Neural crest cell (in vitro differentiated cells): ENCODE results near the gene FBXO9. TPM values are rescaled to one million over a fixed set of nuclear protein-coding genes. Genes with fewer than 3 reads are reported as not detected.
"Not testable (repeated sequence)": the region's sequence is repeated elsewhere in the genome, so short reads cannot be mapped to it uniquely, and the experiment has no call there.

Experiments used
- DNase-seq: peaks from one replicate; pipeline ENCODE4 v3.0.0; 2021; ENCODE audit warnings: low read depth, mixed read lengths, low spot score
- H3K27ac Mint-ChIP-seq: one replicate; pipeline ENCODE4 v1.8.0; 2021; ENCODE audit warnings: mild to moderate bottlenecking, mixed read lengths; ENCODE audit not compliant: unreplicated experiment
- H3K27me3 Mint-ChIP-seq: 2 replicates; pipeline ENCODE4 v1.8.0; 2021; ENCODE audit warnings: low read depth, mild to moderate bottlenecking, mixed read lengths
- H3K36me3 Mint-ChIP-seq: 2 replicates; pipeline ENCODE4 v1.8.0; 2021; ENCODE audit warnings: low read depth, mild to moderate bottlenecking, mixed read lengths
- H3K4me1 Mint-ChIP-seq: 2 replicates; pipeline ENCODE4 v1.8.0; 2021; ENCODE audit warnings: mixed read lengths
- H3K4me3 Mint-ChIP-seq: one replicate; pipeline ENCODE4 v1.8.0; 2021; ENCODE audit warnings: mild to moderate bottlenecking, mixed read lengths
- H3K9me3 Mint-ChIP-seq: 2 replicates; pipeline ENCODE4 v1.8.0; 2021; ENCODE audit warnings: mixed read lengths
- total RNA-seq: library from RNA; stranded (reverse); gene quantifications from 2 replicates; pipeline ENCODE4 v1.2.1, GENCODE V29; 2021
- TF ChIP-seq, protein P1 (sequence below): fragments of 200-600 bp; sonication (generic); conservative IDR thresholded peaks from 2 replicates; pipeline ENCODE4 v1.5.0; 2021; ENCODE audit warnings: antibody characterized with exemption, mild to moderate bottlenecking

The FBXO9 gene
- total RNA-seq, 1 donor from 2014 or later = 48.3 TPM

GRCh38 chr6:53045891-53046673, 19.1 kb upstream of the FBXO9 start:
- Mint-ChIP-seq H3K36me3 (peaks cover 8% of the 10 kb centered on the region), H3K4me1 (peaks cover 37% of the 10 kb centered on the region), H3K4me3 (no peak overlapping the region), H3K9me3 (no peaks in the 10 kb centered on the region), H3K27ac (no peak overlapping the region), H3K27me3 (no peaks in the 10 kb centered on the region)
- TF ChIP-seq, protein P1, sequence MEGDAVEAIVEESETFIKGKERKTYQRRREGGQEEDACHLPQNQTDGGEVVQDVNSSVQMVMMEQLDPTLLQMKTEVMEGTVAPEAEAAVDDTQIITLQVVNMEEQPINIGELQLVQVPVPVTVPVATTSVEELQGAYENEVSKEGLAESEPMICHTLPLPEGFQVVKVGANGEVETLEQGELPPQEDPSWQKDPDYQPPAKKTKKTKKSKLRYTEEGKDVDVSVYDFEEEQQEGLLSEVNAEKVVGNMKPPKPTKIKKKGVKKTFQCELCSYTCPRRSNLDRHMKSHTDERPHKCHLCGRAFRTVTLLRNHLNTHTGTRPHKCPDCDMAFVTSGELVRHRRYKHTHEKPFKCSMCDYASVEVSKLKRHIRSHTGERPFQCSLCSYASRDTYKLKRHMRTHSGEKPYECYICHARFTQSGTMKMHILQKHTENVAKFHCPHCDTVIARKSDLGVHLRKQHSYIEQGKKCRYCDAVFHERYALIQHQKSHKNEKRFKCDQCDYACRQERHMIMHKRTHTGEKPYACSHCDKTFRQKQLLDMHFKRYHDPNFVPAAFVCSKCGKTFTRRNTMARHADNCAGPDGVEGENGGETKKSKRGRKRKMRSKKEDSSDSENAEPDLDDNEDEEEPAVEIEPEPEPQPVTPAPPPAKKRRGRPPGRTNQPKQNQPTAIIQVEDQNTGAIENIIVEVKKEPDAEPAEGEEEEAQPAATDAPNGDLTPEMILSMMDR = no peak
- no peak for DNase-seq

DNA sequence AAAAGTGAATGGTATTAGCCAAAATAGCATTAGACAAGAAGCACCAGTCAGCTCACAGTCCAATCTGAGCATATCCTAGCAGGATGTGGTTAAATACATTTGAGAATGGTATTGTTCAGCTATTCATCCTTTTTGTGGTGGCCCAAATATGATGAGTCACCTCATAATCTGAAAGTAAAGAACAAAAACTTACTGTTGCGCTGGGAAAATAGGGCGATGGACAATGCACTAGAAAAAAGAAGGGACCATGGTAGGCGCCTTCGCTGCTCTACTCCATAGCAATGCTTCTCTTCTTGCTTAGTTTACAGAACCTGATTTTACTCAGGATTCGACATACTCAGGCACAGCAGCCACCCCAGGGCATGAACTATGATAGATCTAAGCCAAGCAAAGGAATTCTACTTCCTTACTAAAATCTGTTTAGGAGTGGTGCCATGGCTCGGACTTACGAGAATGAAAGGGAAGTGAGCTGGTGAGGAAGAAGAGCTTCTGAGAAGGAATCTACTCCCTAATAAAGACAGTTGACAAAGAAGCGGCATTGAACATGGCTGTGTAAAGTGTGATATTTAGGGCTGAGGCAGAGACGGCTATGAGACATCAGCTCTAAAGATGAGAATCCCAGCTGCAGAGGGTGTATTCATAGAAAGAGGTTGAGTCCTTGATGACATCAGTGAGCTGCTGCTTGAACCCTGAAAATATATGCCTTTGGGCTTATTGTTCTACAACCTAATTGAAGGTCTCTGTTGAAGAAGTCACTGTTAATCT, 16.6 kb upstream of the FBXO9 start:
- Mint-ChIP-seq H3K4me3 (no peak overlapping the region), H3K27ac (no peak overlapping the region), H3K4me1 (peaks cover 27% of the 10 kb centered on the region), H3K36me3 (peaks cover 13% of the 10 kb centered on the region), H3K9me3 (no peaks in the 10 kb centered on the region), H3K27me3 (no peaks in the 10 kb centered on the region)
- no peak for DNase-seq
- TF ChIP-seq, protein P1 = no peak

DNA sequence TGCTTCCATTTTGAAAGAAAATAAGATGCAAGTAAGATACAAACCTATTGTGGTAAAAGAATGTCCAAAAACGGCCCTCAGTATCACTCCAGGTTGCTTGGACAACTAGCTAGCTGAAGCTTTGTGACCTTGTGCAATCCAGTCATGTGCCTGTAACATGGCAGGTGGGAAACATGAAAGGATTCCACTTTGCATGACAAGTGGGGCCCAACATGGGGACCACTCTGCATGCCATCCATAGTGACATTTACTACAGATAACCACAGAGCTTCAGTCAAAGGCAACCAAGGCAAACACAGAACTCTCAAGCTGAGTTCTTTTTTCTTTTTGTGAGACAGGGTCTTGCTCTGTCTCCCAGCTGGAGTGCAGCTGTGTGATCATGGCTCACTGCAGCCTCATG, 15.8 kb upstream of the FBXO9 start:
- TF ChIP-seq, protein P1 = no peak
- H3K9me3 Mint-ChIP-seq = no peaks in the 10 kb centered on the region
- peak overlapping the region; percentile 69 for H3K27ac Mint-ChIP-seq
- no peaks in the 10 kb centered on the region for H3K27me3 Mint-ChIP-seq
- H3K4me1 Mint-ChIP-seq = peaks cover 19% of the 10 kb centered on the region
- H3K4me3 Mint-ChIP-seq = no peak overlapping the region
- H3K36me3 Mint-ChIP-seq = peaks cover 13% of the 10 kb centered on the region
- DNase-seq = no peak

DNA sequence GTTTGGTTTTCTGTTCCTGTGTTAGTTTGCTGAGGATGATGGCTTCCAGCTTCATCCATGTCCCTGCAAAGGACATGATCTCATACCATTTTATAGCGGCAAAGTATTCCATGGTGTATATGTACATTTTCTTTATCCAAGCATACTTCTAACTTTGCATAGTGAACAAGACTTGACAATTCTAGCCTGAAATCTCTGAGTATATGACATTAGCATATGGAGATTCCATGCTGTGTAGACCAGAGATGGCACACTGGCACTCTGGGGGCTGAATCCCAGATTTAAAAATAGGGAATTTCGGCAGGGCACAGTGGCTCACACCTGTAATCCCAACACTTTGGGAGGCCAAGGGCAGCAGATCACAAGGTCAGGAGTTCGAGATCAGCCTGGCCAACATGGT, 13.1 kb upstream of the FBXO9 start:
- DNase-seq, H3K4me3 Mint-ChIP-seq, H3K9me3 Mint-ChIP-seq, H3K27ac Mint-ChIP-seq, H3K27me3 Mint-ChIP-seq: not testable (repeated sequence)
- Mint-ChIP-seq H3K36me3 (peaks cover 13% of the 10 kb centered on the region), H3K4me1 (peaks cover 15% of the 10 kb centered on the region)

DNA sequence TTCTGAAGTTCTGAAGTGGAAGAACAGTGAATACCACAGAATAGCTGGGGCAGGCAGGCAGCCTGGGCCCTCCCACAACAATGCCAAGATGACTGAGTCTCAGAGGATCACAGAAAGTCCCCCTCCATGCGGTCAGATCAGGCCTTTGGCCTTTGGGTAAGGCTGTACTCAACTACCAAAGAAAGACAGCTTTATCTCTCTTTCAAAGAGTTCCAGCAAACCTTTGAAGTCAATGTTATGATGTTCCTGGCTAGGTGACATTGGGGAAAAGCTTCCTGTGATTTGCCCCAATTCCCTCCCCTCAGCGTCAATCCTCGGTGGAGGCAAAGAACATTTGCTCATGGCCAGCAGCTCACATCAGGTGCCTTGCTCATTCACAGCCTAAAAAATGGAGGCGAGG, 10.7 kb upstream of the FBXO9 start:
- no peaks in the 10 kb centered on the region for H3K9me3 Mint-ChIP-seq
- peaks cover 12% of the 10 kb centered on the region for H3K4me1 Mint-ChIP-seq
- H3K27me3 Mint-ChIP-seq = no peaks in the 10 kb centered on the region
- no peak for DNase-seq
- H3K36me3 Mint-ChIP-seq = peaks cover 7% of the 10 kb centered on the region
- peak overlapping the region; percentile 64 for H3K27ac Mint-ChIP-seq
- no peak overlapping the region for H3K4me3 Mint-ChIP-seq
- TF ChIP-seq, protein P1 = no peak

- Mint-ChIP-seq H3K27ac (no peak overlapping the region), H3K36me3 (peaks cover 7% of the 10 kb centered on the region), H3K4me1 (peaks cover 24% of the 10 kb centered on the region), H3K9me3 (no peaks in the 10 kb centered on the region), H3K4me3 (no peak overlapping the region), H3K27me3 (no peaks in the 10 kb centered on the region)
- TF ChIP-seq, protein P1 = no peak
- no peak for DNase-seq
Measured at GRCh38 chr6:53055873-53056272, 9.3 kb upstream of the FBXO9 start.
